Mucosa of descending colon (tissue), 3 donors: ENCODE results near the gene TBC1D14. TPM values are rescaled to one million over a fixed set of nuclear protein-coding genes. Genes with fewer than 3 reads are reported as not detected.

Source experiments
- ATAC-seq: fragments of 200-7000 bp; cut with Tn5 transposase; one replicate; pipeline ENCODE4 v1.9.1; 2020; ENCODE audit warnings: mild to moderate bottlenecking, moderate library complexity
- DNase-seq, 3 donors: peaks; one replicate each; pipeline ENCODE4 v3.0.0-alpha.2; 2020
- H3K36me3 ChIP-seq: fragments of 200-600 bp; one replicate; pipeline ENCODE4 v1.8.0; 2021; ENCODE audit warnings: low read depth, mild to moderate bottlenecking
- H3K4me1 ChIP-seq: fragments of 200-600 bp; one replicate; pipeline ENCODE4 v1.8.0; 2021; ENCODE audit warnings: low read depth, mild to moderate bottlenecking
- H3K4me3 ChIP-seq: fragments of 200-600 bp; one replicate; pipeline ENCODE4 v1.8.0; 2021; ENCODE audit warnings: mild to moderate bottlenecking
- H3K9me3 ChIP-seq: fragments of 200-600 bp; one replicate; pipeline ENCODE4 v1.8.0; 2021; ENCODE audit warnings: mild to moderate bottlenecking
- CTCF ChIP-seq: fragments of 200-600 bp; IDR thresholded peaks from one replicate; pipeline ENCODE4 v1.8.0; 2022; ENCODE audit warnings: antibody characterized with exemption, mild to moderate bottlenecking
- intact Hi-C, 2 donors: fragments of 100-400 bp; cut with DNase I in 1 of 2; cut with micrococcal nuclease in 1 of 2; formaldehyde crosslinking; loops; one replicate each; pipeline versions ENCODE4 v1.11.0 to v1.11.1; 2022; cut with DNase I, micrococcal nuclease
- total RNA-seq, 3 donors: library from RNA; stranded (reverse); fragmentation: NEBNext Ultra II Directional in 2 of 3; extraction: Animal tissue kit (Norgen Biotek cat#: 25700) in 2 of 3; gene quantifications; one replicate each; pipeline versions ENCODE4 v1.2.1 to v1.2.4, GENCODE V29; 2021 to 2023
- donor health status: DM: no; HTN: no; CAD: no; lungs with moderate emphysema.
- donor health status: DM: no; HTN: no; CAD: no.
- donor health status: DM: no; HTN: yes; CAD: no.

TBC1D14 gene
- total RNA-seq, 3 donors from 2014 or later: 51.8 to 70.8 (median 56.2) TPM

DNA sequence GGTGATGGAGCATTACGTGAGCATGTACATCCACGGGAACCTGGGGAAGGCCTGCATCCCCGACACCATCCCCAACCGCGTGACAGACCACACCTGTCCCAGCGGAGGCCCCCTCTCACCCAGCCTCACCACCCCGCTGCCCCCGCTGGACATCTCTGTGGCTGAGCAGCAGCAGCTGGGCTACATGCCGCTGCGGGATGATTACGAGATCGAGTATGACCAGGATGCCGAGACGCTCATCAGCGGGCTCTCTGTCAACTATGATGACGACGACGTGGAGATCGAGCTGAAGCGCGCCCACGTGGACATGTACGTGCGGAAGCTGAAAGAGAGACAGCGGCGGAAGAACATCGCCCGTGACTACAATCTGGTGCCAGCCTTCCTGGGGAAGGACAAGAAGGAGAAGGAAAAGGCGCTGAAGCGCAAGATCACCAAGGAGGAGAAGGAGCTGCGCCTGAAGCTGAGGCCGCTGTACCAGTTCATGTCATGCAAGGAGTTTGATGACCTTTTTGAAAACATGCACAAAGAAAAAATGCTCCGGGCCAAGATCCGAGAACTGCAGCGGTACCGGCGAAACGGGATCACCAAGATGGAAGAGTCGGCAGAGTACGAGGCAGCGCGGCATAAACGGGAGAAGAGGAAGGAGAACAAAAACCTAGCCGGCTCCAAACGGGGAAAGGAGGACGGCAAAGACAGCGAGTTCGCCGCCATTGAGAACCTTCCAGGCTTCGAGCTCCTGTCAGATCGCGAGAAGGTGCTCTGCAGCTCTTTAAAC lies 144.7 kb downstream of the TBC1D14 start:
- DNase-seq: peak in 1 of 3 donors; percentile 17
- no peak for TF ChIP-seq CTCF
- intact Hi-C loops: no loop called here
- Histone ChIP-seq H3K36me3 (peaks cover 4% of the 10 kb centered on the region), H3K4me1 (no peaks in the 10 kb centered on the region), H3K4me3 (no peak overlapping the region), H3K9me3 (no peaks in the 10 kb centered on the region)
- no peak for ATAC-seq

- Histone ChIP-seq H3K4me3 (no peak overlapping the region), H3K9me3 (no peaks in the 10 kb centered on the region), H3K4me1 (no peaks in the 10 kb centered on the region), H3K36me3 (peaks cover 4% of the 10 kb centered on the region)
- intact Hi-C loops: no loop called here
- no peak for TF ChIP-seq CTCF
- ATAC-seq (no peak), DNase-seq (peak in 1 of 3 donors; percentile 19)
Observed at GRCh38 chr4:7055111-7055989, 145.7 kb downstream of the TBC1D14 start.

- Histone ChIP-seq H3K4me1 (no peaks in the 10 kb centered on the region), H3K36me3 (peaks cover 4% of the 10 kb centered on the region), H3K9me3 (no peaks in the 10 kb centered on the region), H3K4me3 (no peak overlapping the region)
- ATAC-seq: no peak
- TF ChIP-seq CTCF: no peak
- DNase-seq: no peak
- intact Hi-C loops: no loop called here
Observed at GRCh38 chr4:7055990-7056325, 146.3 kb downstream of the TBC1D14 start.

DNA sequence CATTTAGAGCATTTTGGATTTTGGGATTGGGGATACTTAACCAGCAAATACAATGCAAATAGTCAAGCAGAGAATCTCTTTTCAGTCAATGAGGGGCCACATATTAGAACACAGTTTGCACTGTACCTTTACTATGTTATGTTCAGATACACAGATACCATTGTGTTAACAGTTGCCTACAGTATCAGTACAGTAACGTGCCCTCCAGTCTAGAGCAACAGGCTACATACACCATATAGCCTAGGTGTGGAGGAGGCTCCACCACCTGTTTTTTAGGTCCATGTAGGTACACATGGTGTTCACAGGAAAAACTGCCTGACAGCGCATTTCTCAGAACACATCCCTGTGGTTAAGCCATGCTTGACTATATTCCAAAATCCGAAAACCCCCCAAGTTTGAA lies 149.2 kb downstream of the TBC1D14 start:
- intact Hi-C loops: no loop called here
- ATAC-seq (no peak), DNase-seq (no peak)
- Histone ChIP-seq H3K4me1 (no peaks in the 10 kb centered on the region), H3K4me3 (no peak overlapping the region), H3K36me3 (peaks cover 4% of the 10 kb centered on the region), H3K9me3 (no peaks in the 10 kb centered on the region)
- no peak for TF ChIP-seq CTCF

- TF ChIP-seq CTCF: no peak
- no peak overlapping the region for H3K4me3 ChIP-seq
- intact Hi-C loops: no loop called here
- H3K36me3 ChIP-seq: peaks cover 4% of the 10 kb centered on the region
- H3K4me1 ChIP-seq: no peaks in the 10 kb centered on the region
- ATAC-seq: no peak
- no peaks in the 10 kb centered on the region for H3K9me3 ChIP-seq
- peak in 1 of 3 donors; percentile 19 for DNase-seq
Observed at GRCh38 chr4:7059662-7060061, 150.0 kb downstream of the TBC1D14 start.
